Pons (tissue), 1 donor: Measurements from ENCODE around the gene AKR7A3.

Source experiments
- DNase-seq: peaks from one replicate; pipeline ENCODE4 v3.0.0-alpha.2; 2016; ENCODE audit warnings: low spot score

Gene AKR7A3

GRCh38 chr1:19288324-19289241 lies at the start of gene AKR7A3:
AKR7A3 (minus strand) TSS chr1:19288770; CDS start chr1:19288709, 61 bp downstream.
- DNase-seq: peak; percentile 19

- no peak for DNase-seq
Measured at GRCh38 chr1:19338323-19338762, 49.8 kb upstream of the AKR7A3 start.

GRCh38 chr1:19337289-19337688 lies 48.7 kb upstream of the AKR7A3 start:
- no peak for DNase-seq

- DNase-seq: no peak
Measured at GRCh38 chr1:19336543-19336942, 48.0 kb upstream of the AKR7A3 start.

GRCh38 chr1:19333587-19334354 lies 45.2 kb upstream of the AKR7A3 start:
- DNase-seq: no peak

- DNase-seq: no peak
Measured at GRCh38 chr1:19332832-19333231, 44.3 kb upstream of the AKR7A3 start.

GRCh38 chr1:19331262-19331878 lies 42.8 kb upstream of the AKR7A3 start:
- no peak for DNase-seq

GRCh38 chr1:19330449-19331135 lies 42.0 kb upstream of the AKR7A3 start:
- no peak for DNase-seq

GRCh38 chr1:19329611-19330010 lies 41.0 kb upstream of the AKR7A3 start:
- DNase-seq: no peak

GRCh38 chr1:19329188-19329587 lies 40.6 kb upstream of the AKR7A3 start:
- DNase-seq: no peak

- no peak for DNase-seq
Measured at GRCh38 chr1:19328486-19328885, 39.9 kb upstream of the AKR7A3 start.

- no peak for DNase-seq
Measured at GRCh38 chr1:19327736-19328135, 39.2 kb upstream of the AKR7A3 start.

GRCh38 chr1:19327301-19327700 lies 38.7 kb upstream of the AKR7A3 start:
- DNase-seq: no peak

- DNase-seq: no peak
Measured at GRCh38 chr1:19326748-19327065, 38.1 kb upstream of the AKR7A3 start.

GRCh38 chr1:19325958-19326747 lies 37.6 kb upstream of the AKR7A3 start:
- DNase-seq: no peak

GRCh38 chr1:19325368-19325957 lies 36.9 kb upstream of the AKR7A3 start:
- no peak for DNase-seq

GRCh38 chr1:19324665-19324990 lies 36.1 kb upstream of the AKR7A3 start:
- DNase-seq: no peak

- no peak for DNase-seq
Measured at GRCh38 chr1:19323987-19324664, 35.6 kb upstream of the AKR7A3 start.

- DNase-seq: no peak
Measured at GRCh38 chr1:19322481-19322880, 33.9 kb upstream of the AKR7A3 start.

GRCh38 chr1:19321071-19321470 lies 32.5 kb upstream of the AKR7A3 start:
- DNase-seq: no peak
